Endothelial cell of umbilical vein (primary cell): Measurements from ENCODE around the gene GSC2. TPM values are rescaled to one million over a fixed set of nuclear protein-coding genes. Genes with fewer than 3 reads are reported as not detected.

Experiments used
- BruUV-seq: library from RNA; stranded (reverse); fragments of 400-500 nt; replicated peaks from 2 replicates; lab custom pipeline; 2021; lab: Mats Ljungman, UMichigan
- CTCF ChIA-PET: fragments of 300-600, 350-600 bp; sonication (Branson Sonifier 250); formaldehyde crosslinking; loops from one replicate; lab custom pipeline; 2021; ENCODE audit warnings: antibody characterized with exemption, inconsistent platforms; lab: Charles Lee
- POLR2A ChIA-PET: fragments of 300-600, 350-600 bp; sonication (Branson Sonifier 250); formaldehyde crosslinking; loops from one replicate; lab custom pipeline; 2021; ENCODE audit warnings: antibody characterized with exemption, inconsistent platforms; lab: Charles Lee
- DNase-seq: peaks from one replicate; pipeline ENCODE4 v3.0.0-alpha.2; 2011; ENCODE audit warnings: low read depth, low spot score
- FAIRE-seq: peaks from 2 replicates; lab custom pipeline; 2011; peaks lifted over from hg19 to GRCh38; lab: Jason Lieb, UNC
- H2AFZ ChIP-seq: 2 replicates; pipeline ENCODE4 v1.6.0; 2012; ENCODE audit warnings: low read depth, low read length, control low read depth, inconsistent platforms
- H3K27ac ChIP-seq: 2 replicates; pipeline ENCODE4 v1.5.1; 2011; ENCODE audit warnings: low read depth, mild to moderate bottlenecking, control low read depth, low read length, moderate library complexity; ENCODE audit not compliant: insufficient read depth
- H3K27me3 ChIP-seq, 2 experiments: 2 replicates each; pipeline versions ENCODE4 v1.6.0 to v1.6.1; 2011; ENCODE audit warnings: low read length in 2 of 2, mixed read lengths in 1 of 2; ENCODE audit not compliant: control insufficient read depth in 2 of 2, insufficient read depth in 2 of 2
- H3K36me3 ChIP-seq, 2 experiments: 2 replicates in 1 of 2; 3 replicates in 1 of 2; pipeline ENCODE4 v1.5.1; 2011; ENCODE audit warnings: low read length in 2 of 2, mild to moderate bottlenecking in 1 of 2, moderate library complexity in 1 of 2; ENCODE audit not compliant: control insufficient read depth in 2 of 2, insufficient read depth in 2 of 2; ENCODE audit errors: extremely low read depth in 1 of 2
- H3K4me1 ChIP-seq: 3 replicates; pipeline ENCODE4 v1.5.1; 2011; ENCODE audit warnings: mild to moderate bottlenecking, low read length; ENCODE audit not compliant: control insufficient read depth, insufficient read depth; ENCODE audit errors: extremely low read depth
- H3K4me2 ChIP-seq: 2 replicates; pipeline ENCODE4 v1.6.1; 2011; ENCODE audit warnings: low read length, control low read depth, mixed read lengths; ENCODE audit not compliant: insufficient read depth
- H3K4me3 ChIP-seq, 3 experiments: fragments of 200-600 bp in 1 of 3; sonication (generic), shearing (Covaris generic) in 1 of 3; replicated peaks in 1 of 3; 2 replicates each; pipeline ENCODE4 v1.5.1; 2011 to 2016; ENCODE audit warnings: control low read depth in 3 of 3, low read length in 3 of 3, mild to moderate bottlenecking in 2 of 3, inconsistent platforms in 1 of 3, low read depth in 1 of 3, moderate library complexity in 1 of 3; ENCODE audit not compliant: insufficient read depth in 1 of 3
- H3K79me2 ChIP-seq: 2 replicates; pipeline ENCODE4 v1.6.0; 2012; ENCODE audit warnings: low read length, inconsistent platforms; ENCODE audit not compliant: control insufficient read depth, insufficient read depth
- H3K9ac ChIP-seq: replicated peaks from 2 replicates; pipeline ENCODE3; 2011; ENCODE audit warnings: low read length, control low read depth; ENCODE audit not compliant: insufficient read depth; ENCODE audit errors: extremely low read depth
- H3K9me1 ChIP-seq: replicated peaks from 3 replicates; pipeline ENCODE4 v1.6.0; 2011; ENCODE audit warnings: mild to moderate bottlenecking, low read length; ENCODE audit not compliant: control insufficient read depth, insufficient read depth; ENCODE audit errors: extremely low read depth
- H3K9me3 ChIP-seq: replicated peaks from 2 replicates; pipeline ENCODE4 v1.5.1; 2012; ENCODE audit warnings: low read length, inconsistent platforms; ENCODE audit not compliant: control insufficient read depth, insufficient read depth
- H4K20me1 ChIP-seq: replicated peaks from 2 replicates; pipeline ENCODE3; 2011; ENCODE audit warnings: mild to moderate bottlenecking, low read length; ENCODE audit not compliant: control insufficient read depth, insufficient read depth; ENCODE audit errors: extremely low read depth
- CTCF ChIP-seq, 2 donors: IDR thresholded peaks; 1 replicate in 1 of 2; 2 replicates in 1 of 2; pipeline ENCODE4 v1.5.1; 2011; ENCODE audit warnings: low read length in 2 of 2, mild to moderate bottlenecking in 2 of 2, moderate library complexity in 2 of 2, control low read depth in 1 of 2, inconsistent platforms in 1 of 2, low read depth in 1 of 2; ENCODE audit not compliant: insufficient read depth in 1 of 2; ENCODE audit errors: extremely low read depth in 1 of 2
- dilution Hi-C: fragments of 300-500 bp; cut with MboI; formaldehyde crosslinking; loops from one replicate; pipeline ENCODE4 v1.15.0; 2019; ENCODE audit warnings: low sequenced_read_pairs; ENCODE audit not compliant: extremely low pct_ligation_motif_present
- intact Hi-C: fragments of 100-400 bp; cut with micrococcal nuclease; formaldehyde crosslinking; loops from one replicate; pipeline ENCODE4 v1.10.0; 2022
- polyA plus RNA-seq, 4 experiments: library from polyadenylated mRNA; depleted of rRNA in 3 of 4; stranded (reverse) in 3 of 4; unstranded in 1 of 4; fragments of >200 nt; gene quantifications; 2 replicates each; pipeline versions ENCODE4 v1.2.1 to v1.2.3, GENCODE V29; 2011 to 2012; ENCODE audit warnings: missing spikeins in 1 of 4
- total RNA-seq: library from RNA; stranded (reverse); gene quantifications from 2 replicates; pipeline ENCODE4 v1.2.3, GENCODE V29; 2021

The GSC2 gene
- total and polyA plus RNA-seq, 2 donors (not counting 3 experiments of a cell fraction or from before 2014, with no cell fraction given): not detected

GRCh38 chr22:19193879-19194278 is 43.8 kb upstream of the GSC2 start:
- DNase-seq: no peak
- POLR2A ChIA-PET: no interaction called here

More at GRCh38 chr22:19193879-19194278, 43.8 kb upstream of the GSC2 start:
- Histone ChIP-seq H3K4me3 (no peak overlapping the region), H3K36me3 (no peaks in the 10 kb centered on the region), H3K27ac (no peak overlapping the region), H3K9me1 (no peaks in the 10 kb centered on the region), H4K20me1 (no peaks in the 10 kb centered on the region), H3K4me2 (no peak overlapping the region), H3K27me3 (no peaks in the 10 kb centered on the region), H3K79me2 (no peaks in the 10 kb centered on the region), H3K9ac (no peak overlapping the region), H2AFZ (no peak overlapping the region), H3K4me1 (no peaks in the 10 kb centered on the region), H3K9me3 (no peaks in the 10 kb centered on the region)
- dilution Hi-C loops (no loop called here), intact Hi-C loops (no loop called here)
- CTCF ChIA-PET: interaction anchor here (1.3 kb wide), 1 partner anchor 15 kb away, joined by 8 read pairs; the partner anchor contains the start of gene SLC25A1
- no peak for FAIRE-seq
- no peak for TF ChIP-seq CTCF (IDR thresholded peaks at IDR 0.05; ENCODE audit: extremely low read depth in 1 of 2, insufficient read depth in 1 of 2, low read depth in 1 of 2, low read length in 2 of 2)
- no TSS peak for BruUV-seq
